Stimulated activated CD4-positive, alpha-beta T cell treated with anti-CD3 and anti-CD28 coated beads, Interleukin-2, amount 100 ng/mL, for 24 hours (primary cell): ENCODE data around the gene CSMD2.

Experiments used
- DNase-seq, 2 donors: peaks; one replicate each; pipeline ENCODE4 v3.0.0-alpha.2; 2020

The CSMD2 gene

DNA sequence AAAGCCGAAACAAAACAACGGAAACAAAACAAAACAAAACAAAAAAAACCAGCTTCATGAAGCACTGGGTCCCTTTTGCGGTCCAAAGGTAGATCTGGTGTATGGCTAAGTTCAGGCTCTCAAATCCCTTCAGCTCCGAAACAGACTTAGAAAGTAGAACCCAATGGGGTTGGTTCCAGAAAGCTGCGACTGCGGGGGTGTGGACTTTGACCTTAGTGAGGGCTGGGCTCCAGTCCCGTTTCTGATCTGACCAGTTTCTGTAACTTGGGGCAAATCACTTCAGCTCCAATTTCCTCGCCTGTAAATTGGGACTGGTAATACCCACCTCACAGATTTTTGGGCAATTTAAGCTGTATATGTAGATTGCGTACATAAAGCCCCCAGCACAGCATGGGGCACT lies 587.4 kb downstream of the CSMD2 start:
- no peak for DNase-seq

DNA sequence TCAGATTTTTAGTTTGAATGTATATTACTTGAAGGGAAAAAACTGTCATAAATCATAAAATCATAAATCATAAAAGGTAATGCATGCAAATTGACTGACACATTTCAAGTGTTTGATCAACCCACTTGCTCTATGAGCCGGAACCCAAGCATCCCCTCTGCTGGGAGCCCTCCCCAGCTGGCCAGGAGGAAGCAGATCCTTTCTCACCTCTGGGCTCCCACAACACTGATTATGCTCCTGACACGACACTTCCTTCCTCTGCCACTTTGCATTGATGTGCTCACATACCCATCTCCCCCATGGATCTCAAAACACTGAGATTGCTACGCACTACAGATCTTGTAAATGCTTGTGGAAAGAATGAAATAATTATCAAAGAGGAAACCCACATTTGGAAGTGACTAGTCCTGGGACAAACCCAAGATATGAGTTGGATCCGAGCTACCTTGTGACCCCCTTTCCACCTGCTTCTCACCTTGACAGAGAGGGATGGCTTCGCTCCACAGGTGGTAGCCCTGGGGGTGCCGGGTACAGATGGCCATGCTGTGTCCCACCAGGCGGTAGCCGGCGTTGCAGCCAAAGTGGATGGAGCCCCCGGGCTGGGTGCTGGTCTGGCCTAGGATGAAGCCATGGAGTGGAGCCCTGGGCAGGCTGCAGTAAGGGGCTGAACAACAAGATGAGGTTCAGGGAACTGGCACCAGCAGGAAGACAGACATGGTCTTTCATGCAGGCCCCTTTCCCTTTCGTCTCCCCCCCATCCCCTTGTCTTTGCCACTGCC lies 588.0 kb downstream of the CSMD2 start:
- DNase-seq = no peak

DNA sequence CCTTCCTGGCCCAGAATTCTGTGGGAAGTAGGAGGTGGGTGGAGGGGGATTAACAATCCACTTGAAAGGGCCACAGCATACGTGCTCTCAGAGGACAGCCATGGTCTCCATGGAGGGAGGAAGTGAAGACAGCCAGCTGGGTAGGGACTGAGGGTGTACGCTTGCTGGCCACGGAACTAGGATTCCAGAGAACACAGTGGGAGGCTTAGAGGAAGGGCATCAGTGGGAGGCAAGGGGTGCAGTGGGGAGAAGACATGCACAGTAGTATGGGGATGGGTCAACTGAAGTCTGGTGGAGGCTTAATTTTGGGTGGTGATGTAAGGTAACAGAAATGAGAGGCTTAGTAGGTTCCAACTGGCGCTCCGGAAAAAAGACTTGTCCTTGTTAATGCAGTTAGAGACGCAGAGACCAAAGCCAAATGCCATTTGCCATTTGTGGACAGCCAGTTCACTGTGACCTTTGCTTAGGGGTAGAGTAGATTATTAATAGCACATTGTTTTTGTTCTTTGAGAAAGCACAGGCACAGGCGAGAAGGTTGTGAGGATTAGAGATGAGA lies 589.6 kb downstream of the CSMD2 start:
- no peak for DNase-seq

DNA sequence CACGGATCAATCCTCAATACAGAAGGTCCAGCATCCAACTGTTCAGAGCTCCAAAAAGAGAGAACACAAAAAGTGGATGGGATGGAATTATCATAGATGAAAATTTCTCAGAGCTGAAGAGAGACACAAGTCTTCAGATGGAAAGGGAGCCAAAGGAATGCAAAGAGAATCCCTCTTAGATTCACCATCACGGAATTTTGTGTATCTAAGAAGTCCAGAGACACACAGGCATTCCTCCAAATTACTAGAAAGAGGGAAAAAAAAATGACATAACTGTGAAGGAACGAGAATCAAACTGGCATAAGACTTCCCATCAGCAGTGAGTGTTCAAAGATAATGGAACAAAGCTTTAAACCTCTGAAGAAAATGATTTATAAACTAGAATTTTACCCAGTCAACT lies 591.4 kb downstream of the CSMD2 start:
- no peak for DNase-seq

DNA sequence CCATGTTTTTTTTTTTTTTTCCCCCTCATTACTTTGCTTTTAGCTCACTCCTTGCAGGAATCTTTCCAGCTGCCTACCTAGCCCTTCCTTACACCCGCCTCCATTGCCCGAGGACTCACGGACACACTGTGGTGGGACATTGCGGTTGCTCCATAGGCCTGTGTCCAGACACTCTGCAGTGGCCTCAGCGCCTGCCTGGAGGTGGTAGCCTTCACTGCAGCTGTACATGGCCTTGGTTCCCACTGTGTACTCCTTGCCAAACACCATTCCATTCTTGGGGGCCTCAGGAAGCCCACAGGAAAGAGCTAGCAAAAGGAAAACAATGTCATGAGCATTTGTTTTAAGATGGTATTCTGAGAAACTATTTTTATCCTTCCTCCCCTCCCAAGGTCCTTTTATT lies 592.6 kb downstream of the CSMD2 start:
- DNase-seq = no peak

DNA sequence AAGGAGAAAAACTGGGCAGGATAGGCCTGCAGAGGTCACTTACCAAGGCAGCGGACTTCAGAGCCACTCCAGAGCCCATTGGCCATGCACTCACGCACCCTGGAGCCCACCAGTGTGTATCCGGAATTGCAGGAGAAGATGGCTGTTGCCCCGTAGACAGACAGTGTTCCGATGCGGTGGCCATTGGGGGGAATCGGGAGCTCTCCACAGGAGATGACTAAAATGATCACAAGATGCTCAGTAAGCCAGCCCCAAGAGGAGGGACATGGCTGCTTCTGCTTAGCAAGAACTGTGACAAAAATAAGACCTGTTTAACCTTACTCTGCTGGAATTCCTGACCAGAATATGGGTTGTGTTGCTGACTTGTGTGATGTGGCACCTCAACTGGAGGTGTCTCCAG lies 595.7 kb downstream of the CSMD2 start:
- no peak for DNase-seq

DNA sequence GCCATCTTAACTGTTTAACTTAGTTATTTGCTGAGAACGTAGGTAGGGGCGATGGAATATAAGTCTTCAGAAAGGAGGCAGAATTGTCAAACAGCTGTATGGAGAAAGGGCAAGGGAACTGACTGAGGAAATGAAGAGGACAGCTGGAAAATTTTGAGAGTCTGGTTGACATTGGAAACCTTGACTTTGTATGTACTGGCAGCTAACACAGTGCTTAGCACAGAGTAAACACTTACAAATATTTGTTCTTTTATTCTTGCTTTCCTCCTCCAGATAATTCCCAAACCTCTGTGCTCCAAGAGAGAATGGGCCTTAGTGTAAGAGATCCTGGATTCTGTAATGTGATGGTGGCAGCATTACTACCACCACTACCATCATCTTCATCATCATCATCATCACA lies 601.3 kb downstream of the CSMD2 start:
- DNase-seq = no peak

DNA sequence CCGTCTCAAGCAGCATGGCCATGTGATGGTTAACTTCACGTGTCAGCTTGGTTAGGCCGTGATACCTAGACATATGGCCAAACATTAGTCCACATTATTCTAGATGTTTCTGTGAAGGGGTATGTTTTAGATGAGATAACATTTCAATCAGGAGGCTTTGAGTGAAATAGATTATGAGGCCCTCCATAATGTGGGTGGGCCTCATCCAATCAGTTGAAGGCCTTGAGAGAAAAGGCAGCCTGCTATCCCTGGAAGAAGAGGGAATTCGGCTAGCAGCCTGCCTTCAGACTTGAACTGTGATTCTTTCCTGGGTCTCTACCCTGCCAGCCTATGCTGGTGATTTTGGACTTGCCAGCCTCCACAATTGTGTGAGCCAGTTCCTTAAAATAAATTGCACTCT lies 602.5 kb downstream of the CSMD2 start:
- DNase-seq = no peak

DNA sequence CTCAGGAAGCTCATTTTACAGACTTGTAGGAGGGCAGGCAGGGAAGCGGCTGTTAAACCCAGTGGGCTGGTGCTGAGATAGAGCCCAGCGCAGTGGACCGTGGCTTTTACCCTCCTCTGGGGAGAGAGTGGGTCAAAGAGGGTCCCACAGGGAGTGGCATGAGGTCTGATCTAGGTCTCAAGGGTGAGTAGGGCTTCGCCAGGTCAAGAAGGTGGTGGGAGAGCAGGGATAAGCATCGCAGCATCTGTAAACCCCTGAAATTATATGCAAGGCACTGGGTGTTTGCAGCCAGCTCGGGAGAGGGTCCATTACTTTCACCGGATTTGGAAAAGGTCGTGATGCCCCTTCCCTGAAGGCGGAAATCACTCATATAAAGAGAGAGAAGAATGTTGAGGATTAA lies 603.5 kb downstream of the CSMD2 start:
- DNase-seq = no peak

DNA sequence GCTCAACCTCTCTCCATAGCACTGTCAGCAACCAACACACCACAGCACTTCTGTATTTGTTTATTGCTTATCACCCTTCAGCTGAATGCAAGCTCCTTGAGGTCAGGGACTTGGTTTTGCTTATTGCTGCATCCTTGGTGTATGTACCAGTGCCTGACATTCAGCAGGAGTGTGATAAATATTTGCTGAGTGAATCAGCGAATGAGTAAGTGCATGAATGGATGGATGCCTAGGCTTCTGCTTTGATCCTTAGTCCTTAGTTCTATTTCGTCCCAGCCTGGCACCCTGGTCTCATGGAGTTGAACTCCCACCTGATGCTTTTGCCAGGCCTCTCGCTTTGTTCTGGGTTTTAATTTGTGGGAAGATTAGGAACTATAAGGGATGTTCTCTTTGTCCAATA lies 604.4 kb downstream of the CSMD2 start:
- no peak for DNase-seq

DNA sequence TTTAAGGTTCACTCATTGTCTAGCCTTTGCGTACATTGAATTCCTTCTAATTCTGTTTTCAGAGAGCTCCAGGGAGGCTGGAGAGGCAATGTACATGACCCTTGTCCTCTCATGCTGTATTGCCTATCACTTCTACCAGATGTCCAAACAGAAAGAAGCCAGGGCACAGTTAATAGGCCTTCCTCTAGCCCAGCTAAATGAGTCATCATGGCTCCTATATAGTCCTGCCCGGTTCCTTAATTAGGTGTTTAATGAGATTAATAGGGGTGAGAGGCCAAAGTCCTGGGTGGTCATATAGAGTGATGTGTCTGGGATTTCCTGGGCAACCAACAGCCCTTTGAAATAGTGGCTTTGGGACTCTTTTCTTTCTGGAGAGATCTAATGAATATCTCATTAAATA lies 616.3 kb downstream of the CSMD2 start:
- no peak for DNase-seq

DNA sequence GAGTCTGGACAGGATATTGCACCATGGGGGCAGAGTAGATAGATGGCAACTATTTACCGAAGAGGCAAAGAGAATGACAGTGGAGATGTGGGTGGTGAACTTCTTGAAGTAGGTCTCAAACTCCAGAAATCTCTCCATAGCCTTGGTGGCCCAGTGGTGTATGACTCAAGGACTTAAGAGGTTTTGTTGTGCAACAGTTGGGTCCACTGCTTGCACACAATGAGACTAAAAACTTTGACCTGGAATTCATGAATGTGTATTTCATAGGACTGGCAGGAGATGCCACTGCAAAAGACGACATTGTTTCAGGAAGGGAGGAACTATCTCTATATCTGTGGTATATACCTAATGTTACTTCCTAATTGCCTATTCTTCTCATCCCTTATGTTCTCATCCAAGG lies 616.7 kb downstream of the CSMD2 start:
- no peak for DNase-seq

DNA sequence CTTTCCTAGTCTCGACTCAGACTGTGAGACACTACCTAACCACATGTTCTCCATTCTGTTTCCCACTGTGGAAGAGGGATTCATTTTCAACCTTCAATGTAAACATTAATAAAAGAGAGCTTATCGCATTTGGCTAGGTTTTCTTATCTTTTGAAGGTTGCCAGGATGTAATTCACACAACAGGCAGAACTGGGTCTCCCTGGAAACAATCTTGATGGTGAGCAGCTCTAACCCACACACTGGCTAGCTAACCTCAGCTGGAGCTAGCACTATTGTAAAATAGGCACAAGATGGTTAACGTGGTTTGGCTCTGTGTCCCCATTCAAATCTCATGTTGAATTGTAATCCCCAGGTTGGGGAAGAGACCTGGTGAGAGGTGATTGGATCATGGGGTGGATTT lies 617.5 kb downstream of the CSMD2 start:
- DNase-seq = no peak

DNA sequence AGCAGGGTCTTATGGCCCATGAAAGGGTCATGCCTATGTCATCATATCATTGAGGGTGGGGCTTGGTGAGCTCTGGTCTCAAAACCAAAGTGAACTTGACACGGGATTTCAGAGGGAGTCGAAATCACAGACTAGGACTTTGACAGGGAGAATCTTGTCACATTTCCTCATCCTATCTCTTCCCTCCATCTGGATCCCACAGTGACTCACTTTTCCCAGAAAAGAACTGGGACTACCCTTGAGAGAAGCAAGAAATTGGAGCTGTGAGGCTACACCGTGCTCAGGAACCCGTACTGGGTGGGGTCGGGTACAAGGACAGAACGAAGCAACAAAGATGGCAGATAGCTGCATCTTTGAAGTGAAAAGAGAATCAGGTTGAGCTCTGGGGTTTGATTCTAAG lies 623.1 kb downstream of the CSMD2 start:
- no peak for DNase-seq

DNA sequence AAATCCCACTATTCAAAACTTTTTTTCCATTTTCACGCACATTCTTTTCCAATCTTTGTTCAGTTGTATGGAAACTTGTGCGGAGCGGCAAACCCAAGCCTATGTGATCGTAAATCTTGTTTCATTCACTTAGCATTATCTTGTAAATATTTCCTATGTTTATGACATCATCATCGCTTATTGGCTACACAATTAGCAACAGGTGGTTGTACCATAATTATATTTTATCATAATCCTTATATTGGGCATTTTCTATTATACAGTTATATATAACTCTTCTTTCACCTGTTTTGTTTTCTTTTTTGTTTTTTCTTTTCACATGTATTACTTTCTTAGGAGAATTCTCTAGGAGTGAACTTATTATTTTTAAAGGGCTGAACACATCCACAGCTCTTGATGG lies 627.1 kb downstream of the CSMD2 start:
- no peak for DNase-seq

DNA sequence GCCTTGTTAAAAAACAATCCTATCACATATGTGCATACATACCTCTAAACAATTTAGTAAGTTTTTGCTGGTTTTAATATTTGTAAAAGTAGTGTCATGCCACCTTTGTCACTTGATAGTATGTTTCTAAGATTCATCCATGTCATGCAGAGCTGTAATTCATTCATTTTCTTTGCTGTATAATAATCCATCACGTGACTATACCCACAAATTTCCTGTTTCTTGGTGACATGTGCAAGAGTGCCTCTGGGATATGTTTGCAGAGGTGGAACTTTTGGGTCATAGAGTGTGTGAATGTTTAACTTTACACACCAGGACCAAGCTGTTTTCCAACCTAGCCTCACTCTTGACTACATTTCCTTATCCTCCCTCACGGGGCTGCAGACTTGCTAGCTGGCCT lies 629.7 kb downstream of the CSMD2 start:
- DNase-seq = no peak

DNA sequence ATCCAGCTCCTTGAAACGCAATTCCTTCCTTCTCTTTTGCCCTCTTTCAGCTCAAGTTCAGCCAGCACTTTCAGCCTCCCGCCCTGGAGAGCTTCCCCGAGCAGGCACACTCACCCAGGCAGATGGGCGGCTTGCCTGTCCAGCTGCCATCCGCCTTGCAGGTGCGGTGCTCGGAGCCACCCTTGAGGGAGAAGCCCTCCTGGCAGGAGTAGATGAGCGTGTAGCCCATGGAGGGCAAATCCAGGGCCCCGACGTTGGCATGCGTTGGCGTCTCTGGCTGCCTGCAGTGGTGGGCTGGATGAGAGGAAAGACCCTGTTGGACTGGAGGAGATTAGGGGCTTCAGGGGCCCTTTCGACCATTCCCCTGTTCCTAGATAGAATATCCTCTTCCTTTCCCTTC lies 632.1 kb downstream of the CSMD2 start:
- no peak for DNase-seq

DNA sequence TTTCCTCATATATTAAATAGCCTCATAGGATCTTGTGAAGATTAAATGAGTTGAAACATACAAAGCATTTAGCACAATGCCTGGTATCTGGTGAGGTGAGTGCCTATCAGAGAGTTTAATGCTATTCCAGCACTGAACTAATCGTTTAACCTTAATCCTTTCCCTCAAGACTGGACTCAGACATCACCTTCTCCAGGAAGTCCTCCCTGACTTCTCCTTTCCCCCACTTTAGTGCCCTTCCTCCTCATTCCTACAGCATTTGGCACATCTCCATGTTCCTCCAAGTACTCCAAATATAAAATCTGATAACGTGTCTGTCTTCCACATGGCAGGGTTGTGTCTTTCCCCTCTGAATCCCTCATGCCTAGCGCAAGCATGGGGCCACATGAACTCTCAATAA lies 632.8 kb downstream of the CSMD2 start:
- DNase-seq = no peak

DNA sequence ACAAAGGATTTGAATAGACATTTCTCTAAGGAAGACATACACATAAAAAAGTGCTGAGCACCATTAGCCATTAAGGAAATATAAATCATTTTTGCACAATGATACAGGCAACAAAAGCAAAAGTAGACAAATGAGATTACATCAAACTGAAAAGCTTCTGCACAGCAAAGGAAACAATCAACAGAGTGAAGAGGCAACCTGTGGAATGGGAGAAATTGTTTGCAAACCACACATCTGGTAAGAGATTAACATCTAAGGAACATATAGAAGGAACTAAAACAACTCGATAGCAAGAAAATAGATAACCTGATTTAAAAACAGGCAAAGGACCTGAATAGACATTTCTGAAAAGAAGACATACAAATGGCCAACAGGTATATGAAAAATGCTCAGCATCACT lies 635.1 kb downstream of the CSMD2 start:
- no peak for DNase-seq

DNA sequence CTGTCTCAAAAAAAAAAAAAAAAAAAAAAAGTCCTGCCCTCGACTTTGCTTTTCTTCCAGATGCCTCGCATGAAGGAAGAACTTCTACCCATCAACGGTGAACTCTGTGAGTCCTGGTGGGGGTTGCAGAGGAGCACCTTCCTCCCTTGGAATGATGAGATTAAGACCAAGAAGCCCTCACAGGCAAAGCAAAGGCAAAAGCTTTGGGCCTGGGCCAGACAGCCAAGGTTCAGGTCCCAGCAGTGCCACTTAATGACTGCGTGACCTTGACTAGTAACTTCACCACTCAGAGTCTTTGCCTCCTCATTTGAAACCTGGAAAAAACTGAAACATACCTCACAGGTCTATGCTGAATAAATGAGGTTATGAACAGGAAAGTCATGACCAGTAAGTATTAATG lies 637.1 kb downstream of the CSMD2 start:
- no peak for DNase-seq

DNA sequence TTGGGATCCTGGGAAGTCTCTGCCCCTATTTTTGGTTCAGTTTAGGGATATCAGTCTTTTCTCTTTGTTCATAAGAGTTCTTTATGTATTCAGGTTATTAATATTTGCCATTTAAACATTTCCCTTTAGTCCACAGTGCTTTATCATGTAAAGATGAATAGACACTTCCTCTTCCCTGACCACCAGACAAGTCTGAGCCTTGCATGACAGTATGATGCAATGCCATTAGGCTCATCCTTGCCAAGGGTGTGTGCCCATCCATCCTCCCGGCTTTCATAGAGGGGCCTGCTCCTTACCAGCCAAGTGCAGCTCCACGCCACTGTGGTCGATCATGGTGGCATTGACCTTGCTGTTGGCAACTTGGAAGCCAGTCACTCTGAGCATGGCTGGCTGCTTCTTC lies 640.4 kb downstream of the CSMD2 start:
- no peak for DNase-seq

DNA sequence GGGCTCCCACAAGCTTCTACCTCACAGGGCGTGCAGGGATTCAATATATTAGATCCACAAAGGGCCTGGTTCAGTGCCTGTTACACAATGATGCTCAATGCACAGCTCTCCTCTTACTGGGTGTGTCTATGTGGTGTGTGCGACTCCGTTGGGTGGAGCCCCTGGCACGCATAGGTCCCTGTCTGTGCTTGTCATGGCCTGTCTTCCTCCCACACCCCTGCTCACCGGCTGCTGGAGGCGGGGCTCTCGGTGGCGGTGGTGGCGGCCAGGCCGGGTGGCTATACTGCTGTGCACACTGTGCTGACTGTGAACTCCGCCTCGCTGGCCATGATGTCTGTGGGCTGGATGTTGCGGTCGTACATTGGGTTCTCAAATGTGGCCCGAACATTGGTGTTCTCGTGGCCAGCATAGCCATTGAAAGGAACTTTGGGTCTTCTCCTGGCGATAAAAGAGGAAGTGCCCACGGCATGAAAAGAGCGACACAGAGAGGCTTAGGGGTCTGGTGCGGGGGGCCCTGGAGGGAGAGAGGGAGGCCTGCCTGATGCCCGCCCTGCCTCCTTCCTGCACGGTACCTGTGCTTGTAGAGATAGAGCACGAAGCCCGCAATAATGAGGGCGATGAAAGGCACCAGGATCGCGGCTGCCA lies 645.7 kb downstream of the CSMD2 start:
- no peak for DNase-seq

DNA sequence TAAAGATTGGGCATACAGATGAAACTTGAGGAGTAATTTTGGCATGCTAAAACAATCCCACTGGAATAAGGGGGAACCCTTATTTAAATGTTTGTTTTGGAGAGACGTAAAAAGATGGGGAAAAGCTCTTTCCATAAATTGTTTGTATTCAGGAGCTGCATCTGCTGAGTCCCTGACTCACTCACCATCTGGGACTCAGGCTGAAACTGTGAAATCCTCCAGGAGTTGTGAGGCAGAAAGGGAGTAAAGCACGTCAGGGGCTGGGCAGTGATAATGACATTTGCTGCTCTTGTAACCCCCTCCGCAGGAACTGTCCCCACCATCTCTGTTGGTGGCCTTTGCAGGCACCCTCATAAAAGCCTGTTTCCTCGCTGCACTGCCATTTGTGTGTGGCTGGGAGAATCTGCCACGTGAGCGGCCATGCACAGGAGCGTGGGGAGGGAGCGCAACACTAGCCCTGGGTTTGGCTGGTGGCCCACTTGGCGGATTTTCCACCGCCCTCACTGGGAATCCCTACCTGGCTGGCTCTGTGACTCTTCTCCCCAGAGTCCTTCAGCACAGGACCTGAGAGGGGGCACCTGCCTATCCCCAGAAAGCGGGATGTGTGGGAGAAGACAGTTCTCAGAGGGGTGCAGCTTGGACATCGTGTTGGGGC lies 647.3 kb downstream of the CSMD2 start:
- DNase-seq = no peak

DNA sequence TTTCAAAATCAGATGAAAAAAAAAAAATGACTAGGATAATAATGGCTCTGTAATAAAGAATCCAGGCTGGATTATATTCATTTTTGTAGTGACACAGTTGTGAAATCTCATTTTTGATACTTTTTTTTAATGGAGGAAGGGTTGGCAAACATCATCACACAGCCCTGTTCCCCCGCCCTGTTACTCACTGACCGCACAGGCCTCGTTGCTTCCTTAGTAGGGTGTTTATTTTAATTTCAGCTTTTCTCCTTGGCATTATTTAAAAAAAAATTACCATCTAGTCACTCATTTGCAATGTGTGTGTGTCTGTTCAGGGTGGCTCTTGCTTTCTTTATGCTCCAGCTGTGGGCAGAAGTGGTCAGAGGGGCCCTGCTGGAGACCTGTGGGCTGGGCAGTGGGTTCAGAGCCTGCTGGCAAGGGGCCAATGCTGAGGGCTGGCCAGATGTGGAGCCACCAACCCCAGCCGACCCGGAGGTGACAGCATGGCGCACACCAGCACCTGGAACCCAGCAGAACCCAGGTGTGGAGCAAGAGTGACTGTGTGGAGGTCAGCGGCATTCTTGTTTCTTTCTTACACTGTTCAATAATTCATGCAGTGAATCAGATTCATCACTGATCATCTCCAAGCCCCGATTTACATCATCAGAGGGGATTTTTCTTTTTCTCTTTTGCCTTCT lies 648.0 kb downstream of the CSMD2 start:
- no peak for DNase-seq
